Stimulated activated CD4-positive, alpha-beta T cell treated with anti-CD3 and anti-CD28 coated beads, Interleukin-15, amount 100 ng/mL, for 48 hours (primary cell): ENCODE results near the gene COG5.
"Not testable (repeated sequence)": the region's sequence is repeated elsewhere in the genome, so short reads cannot be mapped to it uniquely, and the experiment has no call there.

Experiments
- DNase-seq, 2 donors: peaks; one replicate each; pipeline ENCODE4 v3.0.0-alpha.2; 2020; ENCODE audit warnings: low read depth in 2 of 2

Gene COG5

DNA sequence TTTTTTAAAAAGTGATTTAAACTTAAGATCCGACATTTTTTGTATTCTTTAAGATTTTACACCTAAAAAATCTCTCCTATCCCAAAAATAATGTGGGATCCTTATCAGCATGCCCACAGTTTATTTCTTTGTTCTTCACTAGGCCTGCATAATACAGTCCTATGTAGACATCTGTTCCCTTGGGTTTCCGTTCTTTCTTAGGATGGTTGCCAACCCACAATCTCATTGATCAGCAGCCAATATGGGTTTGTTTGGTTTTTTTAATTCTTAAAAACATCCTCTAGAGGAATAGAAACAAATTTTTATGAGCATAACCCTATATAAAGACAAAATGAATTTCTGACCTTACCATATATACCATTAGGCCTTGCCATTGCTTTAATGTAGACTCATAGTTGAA lies 403.3 kb downstream of the COG5 start:
- no peak for DNase-seq

DNA sequence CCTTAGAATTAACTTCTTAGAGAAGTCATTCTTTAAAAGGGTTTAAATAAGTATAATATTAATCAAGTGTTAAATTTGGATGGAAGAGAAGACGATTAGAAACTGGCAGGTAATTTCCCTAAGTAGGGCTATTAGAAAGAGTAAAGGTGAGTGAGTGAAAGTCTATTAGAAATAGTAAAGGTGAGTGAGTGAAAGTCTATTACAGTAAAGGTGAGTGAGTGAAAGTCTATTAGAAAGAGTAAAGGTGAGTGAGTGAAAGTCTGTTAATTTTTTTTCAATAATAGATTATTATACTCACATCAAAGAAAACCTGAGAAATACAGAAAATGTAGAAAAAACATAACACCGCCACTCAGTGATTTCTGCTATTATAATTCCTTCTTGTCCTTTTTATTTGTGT lies 405.7 kb downstream of the COG5 start:
- no peak for DNase-seq

DNA sequence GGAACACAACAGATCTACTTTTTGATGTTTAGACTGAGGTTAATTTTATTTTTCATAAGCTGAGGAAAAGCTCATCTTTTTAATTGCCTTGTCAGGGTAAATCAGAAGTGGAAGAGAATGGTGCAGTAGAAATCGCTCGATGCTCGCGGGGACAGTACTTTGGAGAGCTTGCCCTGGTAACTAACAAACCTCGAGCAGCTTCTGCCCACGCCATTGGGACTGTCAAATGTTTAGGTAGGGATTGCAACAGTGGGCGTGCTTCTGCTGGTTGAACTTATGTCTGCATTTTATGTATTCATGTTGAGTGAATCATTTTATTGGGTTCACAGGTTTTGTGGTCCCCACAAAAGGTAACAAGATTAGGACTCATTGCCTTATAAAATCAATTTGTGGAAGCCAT lies 406.6 kb downstream of the COG5 start:
- DNase-seq, result no peak

DNA sequence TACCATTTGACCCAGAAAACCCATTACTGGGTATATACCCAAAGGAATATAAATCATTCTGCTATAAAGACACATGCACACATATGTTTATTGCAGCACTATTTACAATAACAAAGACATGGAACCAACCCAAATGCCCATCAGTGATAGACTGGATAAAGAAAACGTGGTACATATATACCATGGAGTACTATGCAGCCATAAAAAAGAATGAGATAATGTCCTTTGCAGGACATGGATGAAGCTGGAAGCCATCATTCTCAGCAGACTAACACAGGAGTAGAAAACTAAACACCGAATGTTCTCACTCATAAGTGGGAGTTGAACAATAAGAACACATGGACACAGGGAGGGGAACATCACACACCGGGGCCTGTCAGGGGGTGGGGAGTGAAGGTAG lies 408.0 kb downstream of the COG5 start:
- not testable (repeated sequence) for DNase-seq

GRCh38 chr7:107154826-107155225 lies 408.9 kb downstream of the COG5 start:
- no peak for DNase-seq

- DNase-seq, result no peak
Observed at GRCh38 chr7:107152011-107152410, 411.7 kb downstream of the COG5 start.
